Psoas muscle (tissue), 8 donors: ENCODE data around the gene PPRC1. TPM values are rescaled to one million over a fixed set of nuclear protein-coding genes. Genes with fewer than 3 reads are reported as not detected.

Experiments used
- ATAC-seq, 4 donors: fragments of 200-7000 bp; cut with Tn5 transposase; one replicate each; pipeline ENCODE4 v1.9.1; 2020; ENCODE audit warnings: moderate library complexity in 3 of 4, mild to moderate bottlenecking in 2 of 4
- DNase-seq, 2 donors: peaks; one replicate each; pipeline ENCODE4 v3.0.0-alpha.2; 2020
- H3K27ac ChIP-seq: fragments of 200-600 bp; one replicate; pipeline ENCODE4 v1.8.0; 2022
- H3K27me3 ChIP-seq, 3 donors: fragments of 200-600 bp in 1 of 3; one replicate each; pipeline versions ENCODE4 v1.6.1 to v1.8.0; 2013 to 2022; ENCODE audit warnings: low read length in 2 of 3, mild to moderate bottlenecking in 2 of 3, moderate library complexity in 1 of 3; ENCODE audit not compliant: insufficient read depth in 3 of 3
- H3K36me3 ChIP-seq, 2 donors: fragments of 200-600 bp in 1 of 2; one replicate each; pipeline versions ENCODE4 v1.6.1 to v1.8.0; 2013 to 2022; ENCODE audit warnings: low read depth in 1 of 2, mild to moderate bottlenecking in 1 of 2, moderate library complexity in 1 of 2; ENCODE audit not compliant: insufficient read depth in 1 of 2
- H3K4me1 ChIP-seq: fragments of 200-600 bp; one replicate; pipeline ENCODE4 v1.8.0; 2022
- H3K4me3 ChIP-seq: fragments of 200-600 bp; one replicate; pipeline ENCODE4 v1.8.0; 2022; ENCODE audit warnings: mild to moderate bottlenecking
- H3K9me3 ChIP-seq: fragments of 200-600 bp; one replicate; pipeline ENCODE4 v1.8.0; 2022
- WGBS, 3 donors: extraction: QIAGEN DNeasy Blood & Tissue Kit; methylation state at CpG; one replicate each; pipeline versions ENCODE4 v1.1.6 to v1.1.7; 2013; 5-methylcytosine and 5-hydroxymethylcytosine counted together
- intact Hi-C, 2 donors: fragments of 100-400 bp; cut with DNase I; formaldehyde crosslinking; loops; one replicate each; pipeline versions ENCODE4 v1.11.0 to v1.14.2; 2022
- polyA plus RNA-seq, 3 donors: library from polyadenylated mRNA; stranded (reverse); fragments of 200-250 nt; gene quantifications; one replicate each; pipeline ENCODE4 v1.2.3, GENCODE V29; 2013
- total RNA-seq, 4 donors: library from RNA; stranded (reverse); fragmentation: NEBNext Ultra II Directional in 2 of 4; extraction: Animal tissue kit (Norgen Biotek cat#: 25700) in 2 of 4; gene quantifications; one replicate each; pipeline versions ENCODE4 v1.2.1 to v1.2.4, GENCODE V29; 2021 to 2023
- TF ChIP-seq, protein P1 (sequence below): fragments of 200-600 bp; IDR thresholded peaks from one replicate; pipeline ENCODE4 v1.8.0; 2022; ENCODE audit warnings: antibody characterized with exemption
- donor health status: healthy with polysubstance abuse.
- donor health status: DM: no; HTN: no; CAD: no; lungs with moderate emphysema.
- donor health status: Bipolar disorder and iron deficiency.
- donor health status: healthy.
- donor health status: DM: yes; HTN: yes; CAD: no.
- donor health status: DM: no; HTN: no; CAD: no.
- donor health status: DM: no; HTN: no; CAD: no.
- donor health status: DM: yes; HTN: yes; CAD: no.

PPRC1 gene
- total and polyA plus RNA-seq, 7 donors: 14.7 to 57.5 (median 27.2) TPM

DNA sequence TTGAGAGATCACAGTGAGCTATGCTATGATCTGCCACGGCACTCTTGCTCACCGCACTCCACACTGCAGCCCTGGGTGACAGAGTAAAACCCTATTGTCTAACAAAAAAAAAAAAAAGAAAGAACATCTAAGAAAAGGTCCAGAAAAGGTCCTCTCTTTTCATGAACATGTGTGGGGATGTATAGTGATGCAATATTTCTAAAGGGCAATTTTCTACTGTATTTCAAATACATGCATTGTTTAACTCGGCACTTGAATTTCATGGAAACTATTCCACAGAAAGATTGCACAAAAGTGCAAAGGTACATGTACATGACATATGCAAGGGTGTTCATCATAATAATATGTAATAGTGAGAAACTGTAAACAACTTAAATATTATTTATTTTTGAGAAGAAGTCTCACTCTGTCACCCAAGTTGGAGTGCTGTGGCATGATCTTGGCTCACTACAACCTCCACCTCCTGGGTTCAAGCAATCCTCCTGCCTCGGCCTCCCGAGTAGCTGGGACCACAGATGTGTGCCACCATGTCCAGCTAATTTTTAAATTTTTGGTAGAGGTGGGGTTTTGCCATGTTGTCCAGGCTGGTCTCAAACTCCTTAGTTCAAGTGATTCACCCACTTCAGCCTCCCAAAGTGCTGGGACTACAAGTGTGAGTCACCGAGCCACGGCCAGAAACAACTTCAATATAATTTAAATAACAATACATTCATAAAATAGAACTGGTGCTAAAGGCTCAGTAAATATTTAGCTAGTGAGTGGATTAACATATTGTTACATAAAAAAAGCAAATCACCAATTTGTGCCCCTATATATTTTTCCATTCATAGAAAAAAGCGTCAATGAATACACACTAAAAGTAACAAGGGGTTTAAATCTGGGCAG lies 1.3 kb upstream of the PPRC1 start:
- H3K4me1 ChIP-seq: peaks cover 23% of the 10 kb centered on the region
- no peaks in the 10 kb centered on the region for H3K9me3 ChIP-seq
- no peaks in the 10 kb centered on the region for H3K27me3 ChIP-seq
- intact Hi-C loops: no loop called here
- no peak for ATAC-seq
- H3K27ac ChIP-seq: peak overlapping the region; percentile 99
- H3K4me3 ChIP-seq: no peak overlapping the region
- H3K36me3 ChIP-seq: no peaks in the 10 kb centered on the region
- no peak for DNase-seq
- TF ChIP-seq, protein P1, sequence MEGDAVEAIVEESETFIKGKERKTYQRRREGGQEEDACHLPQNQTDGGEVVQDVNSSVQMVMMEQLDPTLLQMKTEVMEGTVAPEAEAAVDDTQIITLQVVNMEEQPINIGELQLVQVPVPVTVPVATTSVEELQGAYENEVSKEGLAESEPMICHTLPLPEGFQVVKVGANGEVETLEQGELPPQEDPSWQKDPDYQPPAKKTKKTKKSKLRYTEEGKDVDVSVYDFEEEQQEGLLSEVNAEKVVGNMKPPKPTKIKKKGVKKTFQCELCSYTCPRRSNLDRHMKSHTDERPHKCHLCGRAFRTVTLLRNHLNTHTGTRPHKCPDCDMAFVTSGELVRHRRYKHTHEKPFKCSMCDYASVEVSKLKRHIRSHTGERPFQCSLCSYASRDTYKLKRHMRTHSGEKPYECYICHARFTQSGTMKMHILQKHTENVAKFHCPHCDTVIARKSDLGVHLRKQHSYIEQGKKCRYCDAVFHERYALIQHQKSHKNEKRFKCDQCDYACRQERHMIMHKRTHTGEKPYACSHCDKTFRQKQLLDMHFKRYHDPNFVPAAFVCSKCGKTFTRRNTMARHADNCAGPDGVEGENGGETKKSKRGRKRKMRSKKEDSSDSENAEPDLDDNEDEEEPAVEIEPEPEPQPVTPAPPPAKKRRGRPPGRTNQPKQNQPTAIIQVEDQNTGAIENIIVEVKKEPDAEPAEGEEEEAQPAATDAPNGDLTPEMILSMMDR: no peak
- WGBS, 3 donors: 90 to 94% (median 92%) methylated on average over 8 of the region's 8 CpGs

DNA sequence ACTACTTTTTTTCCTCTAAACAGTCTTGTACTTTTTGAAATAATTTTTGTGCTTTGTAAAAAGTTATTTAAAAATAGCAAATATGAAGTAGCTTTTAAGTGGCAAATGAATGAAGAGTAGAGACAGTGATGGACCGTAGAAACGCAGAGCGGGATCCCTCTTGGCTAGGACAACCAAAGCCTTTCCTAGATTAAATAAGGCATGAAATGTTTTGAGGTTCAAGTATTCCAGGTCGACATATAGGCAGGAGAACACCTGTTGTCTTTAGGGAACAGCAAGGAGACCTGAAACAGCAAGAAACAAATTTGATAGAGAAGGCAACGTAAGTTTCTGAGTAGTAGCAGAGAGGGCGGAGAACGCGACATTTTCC lies 662 bp upstream of the PPRC1 start:
- no peak for ATAC-seq

DNA sequence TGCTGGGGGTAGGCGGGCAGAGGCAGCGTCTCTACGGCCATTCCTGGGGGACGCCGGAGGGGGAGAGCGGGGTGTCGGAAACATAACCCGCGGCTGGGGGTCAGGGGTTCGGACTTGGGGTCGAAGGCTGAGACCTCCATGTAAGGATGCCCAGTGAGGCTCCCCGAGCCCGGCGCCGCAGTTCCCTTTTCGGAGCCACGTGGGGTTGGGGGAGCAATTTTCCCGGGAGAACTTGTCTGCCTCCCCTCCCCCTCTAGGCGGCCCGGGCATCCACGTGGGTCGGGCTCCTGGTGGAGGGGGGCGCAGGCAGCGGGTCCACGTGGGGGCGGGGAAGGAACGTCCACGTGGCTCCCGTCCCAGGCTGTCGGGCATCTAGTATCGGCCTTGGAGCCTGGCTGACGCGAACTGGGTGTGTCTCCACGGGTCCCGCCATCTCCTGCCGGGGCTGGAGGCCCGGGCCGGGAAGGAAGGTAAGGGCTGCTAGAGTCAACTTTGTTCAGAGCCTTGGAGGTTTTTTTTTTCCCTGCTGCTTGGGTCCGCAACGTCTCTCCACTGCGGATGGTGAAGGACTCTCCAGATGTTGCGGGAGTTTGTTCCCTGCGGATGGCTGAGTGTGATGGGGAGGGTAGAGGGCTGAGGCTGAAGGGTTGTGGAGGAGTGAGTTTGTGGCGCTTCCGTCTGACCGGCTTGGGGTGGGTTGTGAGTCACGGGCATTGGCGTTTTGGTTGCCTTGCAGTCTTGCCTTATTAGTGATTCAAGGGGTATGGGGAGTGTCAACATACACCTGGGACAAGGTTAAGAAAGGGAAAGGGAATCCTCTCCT lies 744 bp downstream of the PPRC1 start:
- H3K27ac ChIP-seq: peak overlapping the region; percentile 99
- no peaks in the 10 kb centered on the region for H3K27me3 ChIP-seq
- no peaks in the 10 kb centered on the region for H3K9me3 ChIP-seq
- peaks cover 0 to 14% of the 10 kb centered on the region in 2 donors for H3K36me3 ChIP-seq
- TF ChIP-seq, protein P1: no peak
- peak overlapping the region; percentile 100 for H3K4me3 ChIP-seq
- intact Hi-C loops: loop anchor here (2.0 kb wide), 1 partner anchor 17 kb away; no protein-coding TSS in a partner anchor
- peak; percentile 86 to 91 for DNase-seq
- WGBS, 3 donors: 1 to 2% (median 1%) methylated on average over 35 to 48 of the region's 48 CpGs
- H3K4me1 ChIP-seq: peaks cover 27% of the 10 kb centered on the region
- ATAC-seq: peak; percentile 65 to 78 (median 72)

More for the DNA sequence above, 662 bp upstream of the PPRC1 start:
- TF ChIP-seq, protein P1: no peak
- intact Hi-C loops: no loop called here
- H3K4me1 ChIP-seq: peaks cover 27% of the 10 kb centered on the region
- 14 to 19% (median 17%) methylated on average over 8 of the region's 8 CpGs for WGBS, 3 donors
- no peaks in the 10 kb centered on the region for H3K36me3 ChIP-seq
- H3K27me3 ChIP-seq: no peaks in the 10 kb centered on the region
- H3K4me3 ChIP-seq: peak overlapping the region; percentile 100
- no peak for DNase-seq
- H3K27ac ChIP-seq: peak overlapping the region; percentile 99
- no peaks in the 10 kb centered on the region for H3K9me3 ChIP-seq

DNA sequence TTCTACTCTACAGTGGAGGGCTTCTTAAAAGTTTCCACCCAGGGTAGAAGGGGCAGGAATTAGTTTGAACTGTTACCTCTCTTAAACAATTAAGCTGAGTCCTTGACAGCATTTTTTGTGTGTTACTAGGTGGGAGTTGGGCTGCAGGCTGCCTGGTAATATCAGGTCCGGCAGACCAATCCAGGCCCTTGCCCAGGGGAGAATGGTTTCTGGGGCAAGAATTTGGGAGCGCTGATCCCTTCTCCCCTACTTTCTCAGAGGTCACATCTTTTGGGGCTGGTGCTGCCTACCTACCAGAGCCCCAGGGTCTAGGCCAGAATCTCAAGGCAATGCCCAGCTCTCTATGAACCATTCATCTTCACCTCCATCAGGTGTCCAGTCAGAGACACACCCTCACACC lies 1.6 kb downstream of the PPRC1 start:
- TF ChIP-seq, protein P1: no peak
- peaks cover 0 to 22% of the 10 kb centered on the region in 2 donors for H3K36me3 ChIP-seq
- peaks cover 27% of the 10 kb centered on the region for H3K4me1 ChIP-seq
- intact Hi-C loops: loop anchor here (2.0 kb wide), 1 partner anchor 16 kb away; no protein-coding TSS in a partner anchor
- no peaks in the 10 kb centered on the region for H3K27me3 ChIP-seq
- 50 to 72% (median 63%) methylated on average over 2 of the region's 2 CpGs for WGBS, 3 donors
- ATAC-seq (no peak), DNase-seq (no peak)
- H3K27ac ChIP-seq: peak overlapping the region; percentile 99
- H3K9me3 ChIP-seq: no peaks in the 10 kb centered on the region
- peak overlapping the region; percentile 100 for H3K4me3 ChIP-seq
